ENCODE results near the gene CENPP.

DNA sequence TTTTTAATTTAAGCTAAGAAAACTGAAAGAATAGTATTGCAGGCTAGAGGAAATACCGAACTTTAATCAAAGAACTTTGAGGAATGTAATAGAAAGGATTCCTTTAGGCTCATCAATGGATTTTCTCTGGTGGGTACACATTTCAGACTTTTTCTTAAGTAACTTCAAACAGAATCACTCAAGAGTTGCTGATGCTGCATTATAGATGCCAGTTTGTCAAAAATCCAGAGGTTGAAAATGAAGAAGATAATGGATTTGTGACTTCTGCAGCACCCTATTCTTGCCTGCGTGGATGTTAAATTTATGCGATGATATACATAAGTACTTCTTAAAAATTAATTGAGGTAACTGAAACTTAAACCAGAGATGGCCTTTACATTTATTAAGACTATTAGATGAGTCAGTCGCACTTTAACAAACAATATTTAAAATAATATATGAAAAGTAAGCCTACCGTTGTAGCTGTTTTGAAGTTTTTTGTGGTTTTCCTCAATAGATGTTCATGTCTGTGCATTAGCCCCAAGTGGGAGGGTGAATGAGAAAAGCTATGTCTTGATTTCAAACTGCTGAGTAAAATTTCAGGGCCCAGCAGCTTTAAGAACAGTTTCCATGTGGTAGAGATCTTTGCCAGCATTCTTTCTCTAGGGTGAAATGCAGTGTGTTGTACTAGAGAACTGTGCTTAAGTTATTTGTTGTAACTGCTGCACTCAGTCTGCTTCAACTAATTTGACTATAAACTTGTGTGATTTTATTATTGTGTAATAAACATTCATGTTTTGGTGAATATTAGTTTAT is 78.5 kb downstream of the CENPP start, which contains the start of gene OGN:
- TF ChIP-seq POLR2A (IDR thresholded peaks at IDR 0.05; ENCODE audit: low read length) (no peak), GATA1 (IDR thresholded peaks at IDR 0.05; ENCODE audit: low read depth, low read length) (no peak)

Measured in erythroblast (primary cell).